OCI-LY7 (cell line): ENCODE measurements around the gene AGAP2. TPM values are rescaled to one million over a fixed set of nuclear protein-coding genes. Genes with fewer than 3 reads are reported as not detected.

Experiments used
- BruUV-seq: library from RNA; stranded (reverse); fragments of 400-500 nt; replicated peaks from 2 replicates; lab custom pipeline; 2021; lab: Mats Ljungman, UMichigan
- CTCF ChIA-PET: fragments of 300-600 bp; sonication (Branson Sonifier 250); formaldehyde crosslinking; loops from one replicate; lab custom pipeline; 2022; ENCODE audit warnings: antibody characterized with exemption; ENCODE audit not compliant: unreplicated experiment; lab: Charles Lee
- POLR2A ChIA-PET: fragments of 300-600 bp; sonication (Branson Sonifier 250); formaldehyde crosslinking; loops from one replicate; lab custom pipeline; 2022; ENCODE audit warnings: antibody characterized with exemption; lab: Charles Lee
- DNase-seq: peaks from one replicate; pipeline ENCODE4 v3.0.0-alpha.2; 2015; ENCODE audit warnings: low spot score
- H2AFZ ChIP-seq: fragments of 200-600 bp; sonication (generic), shearing (Covaris generic); 2 replicates; pipeline ENCODE4 v1.6.1; 2014; ENCODE audit warnings: mild to moderate bottlenecking, antibody characterized with exemption, low read length, moderate library complexity
- H3K27ac ChIP-seq: fragments of 200-600 bp; sonication (generic); 2 replicates; pipeline ENCODE4 v1.5.1; 2014; ENCODE audit warnings: mixed run types, low read depth, mild to moderate bottlenecking, moderate library complexity, low read length, inconsistent platforms; ENCODE audit not compliant: poor library complexity, severe bottlenecking
- H3K36me3 ChIP-seq: fragments of 200-600 bp; sonication (generic); 2 replicates; pipeline ENCODE4 v1.6.1; 2014; ENCODE audit warnings: mild to moderate bottlenecking, antibody characterized with exemption, low read length, moderate library complexity, mixed read lengths; ENCODE audit not compliant: insufficient read depth
- H3K4me1 ChIP-seq: fragments of 200-600 bp; sonication (generic); 2 replicates; pipeline ENCODE4 v1.5.1; 2014; ENCODE audit warnings: mild to moderate bottlenecking, low read length; ENCODE audit not compliant: insufficient read depth, poor library complexity, severe bottlenecking
- H3K4me2 ChIP-seq: fragments of 200-600 bp; sonication (generic); 2 replicates; pipeline ENCODE4 v1.6.1; 2014; ENCODE audit warnings: mild to moderate bottlenecking, low read length
- H3K4me3 ChIP-seq: fragments of 200-600 bp; sonication (generic); 2 replicates; pipeline ENCODE4 v1.5.1; 2014; ENCODE audit warnings: mild to moderate bottlenecking, low read depth, low read length; ENCODE audit not compliant: poor library complexity, severe bottlenecking
- H3K79me2 ChIP-seq: fragments of 200-600 bp; sonication (generic); 2 replicates; pipeline ENCODE4 v1.6.1; 2016; ENCODE audit warnings: low read depth, mild to moderate bottlenecking, low read length, moderate library complexity, mixed read lengths; ENCODE audit not compliant: insufficient read depth
- H3K9me2 ChIP-seq: fragments of 200-600 bp; sonication (generic); 2 replicates; pipeline ENCODE4 v1.6.1; 2016; ENCODE audit warnings: mild to moderate bottlenecking, low read length, mixed read lengths; ENCODE audit not compliant: insufficient read depth
- H3K9me3 ChIP-seq: fragments of 200-600 bp; sonication (generic); 2 replicates; pipeline ENCODE4 v1.6.1; 2014; ENCODE audit warnings: mild to moderate bottlenecking, mixed run types, low read length, mixed read lengths
- H4K20me1 ChIP-seq: fragments of 200-600 bp; sonication (generic); 2 replicates; pipeline ENCODE4 v1.6.1; 2014; ENCODE audit warnings: mild to moderate bottlenecking, antibody characterized with exemption, low read length, moderate library complexity, mixed read lengths; ENCODE audit not compliant: insufficient read depth
- EZH2phosphoT487 ChIP-seq: fragments of 200-600 bp; sonication (generic); IDR thresholded peaks from 2 replicates; pipeline ENCODE4 v1.6.1; 2018; ENCODE audit warnings: low read depth, borderline replicate concordance, mild to moderate bottlenecking, mixed run types, antibody characterized with exemption, low read length, moderate library complexity, mixed read lengths
- intact Hi-C: fragments of 100-400 bp; cut with micrococcal nuclease; formaldehyde crosslinking; loops from one replicate; pipeline ENCODE4 v1.10.0; 2022; ENCODE audit not compliant: unreplicated experiment
- total RNA-seq, 2 experiments: library from RNA; depleted of rRNA in 1 of 2; stranded (reverse); fragments of >200 nt in 1 of 2; shearing (Covaris generic) in 1 of 2; gene quantifications; 2 replicates each; pipeline ENCODE4 v1.2.3, GENCODE V29; 2014 to 2022
- TF ChIP-seq, protein P1 (sequence below): fragments of 200-600 bp; sonication (generic); conservative IDR thresholded peaks from 2 replicates; pipeline ENCODE4 v1.5.1; 2014; ENCODE audit warnings: mild to moderate bottlenecking, antibody characterized with exemption, low read length, moderate library complexity, mixed read lengths

Gene AGAP2
- total RNA-seq, 2 experiments from 2014 or later, result 14.8 to 26.5 TPM

DNA sequence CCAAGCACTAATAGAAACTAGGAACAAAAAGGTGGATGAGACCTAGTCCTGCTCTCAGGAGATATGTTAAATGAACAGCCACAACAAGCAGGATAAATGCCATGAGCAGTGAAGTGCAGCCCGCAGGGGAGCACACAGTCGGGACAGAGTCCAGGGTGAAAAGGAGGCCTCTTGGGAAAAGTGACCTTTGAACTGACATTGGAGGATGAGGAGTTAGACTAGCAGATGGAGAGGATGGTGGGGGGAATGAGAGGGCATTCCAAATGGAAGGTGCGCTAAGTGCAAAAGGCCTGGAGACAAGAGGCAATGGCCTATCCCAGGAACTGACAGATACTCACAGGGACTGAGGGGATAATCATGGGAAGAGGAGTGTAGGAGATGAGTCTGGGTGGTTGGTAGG lies 40.1 kb downstream of the AGAP2 start:
- peaks cover 9% of the 10 kb centered on the region; the same call in 1 of the 2 replicates for H3K79me2 ChIP-seq
- H3K9me3 ChIP-seq, result peaks cover 6% of the 10 kb centered on the region; the same call in 1 of the 2 replicates

DNA sequence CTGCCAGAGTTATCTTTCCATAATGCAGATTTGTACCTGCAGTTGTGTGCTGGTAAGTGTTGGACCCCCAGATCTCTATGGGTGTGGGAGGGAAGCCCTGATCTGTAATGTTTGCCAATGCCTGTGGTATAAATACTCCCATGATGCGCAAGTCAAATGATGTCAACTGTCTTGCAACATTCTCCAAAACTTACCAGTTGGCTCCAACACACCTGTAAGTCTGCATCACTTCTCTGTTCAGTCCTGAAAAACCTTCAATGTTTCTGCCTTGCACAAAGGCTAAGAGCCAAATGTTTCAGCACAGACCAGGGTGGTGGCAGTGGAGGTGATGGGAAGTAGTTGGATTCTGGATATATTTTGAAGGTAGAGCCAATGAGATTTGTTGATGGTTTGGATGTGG lies 41.5 kb downstream of the AGAP2 start:
- H3K9me2 ChIP-seq, result no peaks in the 10 kb centered on the region
- H3K4me3 ChIP-seq, result no peak overlapping the region
- no peak overlapping the region for H2AFZ ChIP-seq
- H3K36me3 ChIP-seq, result peaks cover 38% of the 10 kb centered on the region
- no peak for DNase-seq
- no peak overlapping the region for H3K27ac ChIP-seq
- ChIA-PET POLR2A (no interaction called here), CTCF (no interaction called here)
- TF ChIP-seq, protein P1, sequence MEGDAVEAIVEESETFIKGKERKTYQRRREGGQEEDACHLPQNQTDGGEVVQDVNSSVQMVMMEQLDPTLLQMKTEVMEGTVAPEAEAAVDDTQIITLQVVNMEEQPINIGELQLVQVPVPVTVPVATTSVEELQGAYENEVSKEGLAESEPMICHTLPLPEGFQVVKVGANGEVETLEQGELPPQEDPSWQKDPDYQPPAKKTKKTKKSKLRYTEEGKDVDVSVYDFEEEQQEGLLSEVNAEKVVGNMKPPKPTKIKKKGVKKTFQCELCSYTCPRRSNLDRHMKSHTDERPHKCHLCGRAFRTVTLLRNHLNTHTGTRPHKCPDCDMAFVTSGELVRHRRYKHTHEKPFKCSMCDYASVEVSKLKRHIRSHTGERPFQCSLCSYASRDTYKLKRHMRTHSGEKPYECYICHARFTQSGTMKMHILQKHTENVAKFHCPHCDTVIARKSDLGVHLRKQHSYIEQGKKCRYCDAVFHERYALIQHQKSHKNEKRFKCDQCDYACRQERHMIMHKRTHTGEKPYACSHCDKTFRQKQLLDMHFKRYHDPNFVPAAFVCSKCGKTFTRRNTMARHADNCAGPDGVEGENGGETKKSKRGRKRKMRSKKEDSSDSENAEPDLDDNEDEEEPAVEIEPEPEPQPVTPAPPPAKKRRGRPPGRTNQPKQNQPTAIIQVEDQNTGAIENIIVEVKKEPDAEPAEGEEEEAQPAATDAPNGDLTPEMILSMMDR, result no peak
- TF ChIP-seq EZH2phosphoT487, result no peak
- intact Hi-C loops, result no loop called here
- H3K79me2 ChIP-seq, result peaks cover 9% of the 10 kb centered on the region; the same call in 1 of the 2 replicates
- H3K4me1 ChIP-seq, result peaks cover 22% of the 10 kb centered on the region
- H3K4me2 ChIP-seq, result no peak overlapping the region
- no TSS peak for BruUV-seq
- H3K9me3 ChIP-seq, result no peaks in the 10 kb centered on the region
- H4K20me1 ChIP-seq, result no peaks in the 10 kb centered on the region

More for the DNA sequence above, 40.1 kb downstream of the AGAP2 start:
- no peaks in the 10 kb centered on the region for H4K20me1 ChIP-seq
- no peak overlapping the region for H3K27ac ChIP-seq
- no peak overlapping the region for H2AFZ ChIP-seq
- H3K4me1 ChIP-seq, result peaks cover 19% of the 10 kb centered on the region
- peaks cover 51% of the 10 kb centered on the region for H3K36me3 ChIP-seq
- ChIA-PET CTCF (no interaction called here), POLR2A (interaction anchor here (0.7 to 0.9 kb wide), 2 partner anchors 19 to 1203 kb away, joined by 3 to 5 read pairs; no protein-coding TSS in a partner anchor)
- no TSS peak for BruUV-seq
- no peak overlapping the region for H3K4me3 ChIP-seq
- H3K4me2 ChIP-seq, result no peak overlapping the region
- DNase-seq, result no peak
- no peak for TF ChIP-seq EZH2phosphoT487
- TF ChIP-seq, protein P1, result no peak
- no peaks in the 10 kb centered on the region for H3K9me2 ChIP-seq
- intact Hi-C loops, result no loop called here

DNA sequence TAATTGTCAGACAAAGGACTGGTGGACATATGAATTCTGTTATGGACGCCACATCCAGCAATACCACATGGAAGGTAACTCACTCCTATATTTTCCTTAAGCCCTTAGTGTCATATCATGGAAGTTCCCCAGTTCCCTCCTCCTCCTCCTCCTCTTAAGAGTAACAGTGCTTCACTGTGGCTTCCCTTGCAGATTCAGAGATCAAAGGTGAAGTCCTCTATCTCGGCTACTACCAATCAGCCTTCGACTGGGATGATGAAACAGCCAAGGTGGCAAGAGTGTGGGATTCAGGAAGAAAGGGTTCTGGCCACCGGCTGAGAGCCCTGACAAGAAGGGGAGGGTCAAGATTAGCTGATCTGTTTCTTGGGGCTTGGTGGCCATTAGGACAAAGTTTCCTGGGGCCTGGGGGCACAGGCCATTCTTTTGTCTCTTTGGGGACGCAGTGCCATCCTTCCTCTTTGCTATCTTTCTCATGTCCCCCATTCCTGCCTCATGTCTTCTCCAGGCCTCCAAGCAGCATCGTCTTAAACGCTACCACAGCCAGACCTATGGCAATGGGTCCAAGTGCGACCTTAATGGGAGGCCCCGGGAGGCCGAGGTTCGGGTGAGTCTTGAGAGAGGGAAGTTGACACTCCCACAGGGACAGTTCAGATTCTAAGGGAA lies 42.6 kb downstream of the AGAP2 start:
- no TSS peak for BruUV-seq
- intact Hi-C loops, result loop anchor here (2.0 kb wide), 1 partner anchor 15 kb away; no protein-coding TSS in a partner anchor
- Histone ChIP-seq H3K4me3 (no peak overlapping the region), H3K9me2 (no peaks in the 10 kb centered on the region), H3K27ac (no peak overlapping the region), H3K36me3 (peaks cover 32% of the 10 kb centered on the region), H3K9me3 (no peaks in the 10 kb centered on the region; the same call in 1 of the 2 replicates), H3K4me2 (no peak overlapping the region), H4K20me1 (no peaks in the 10 kb centered on the region), H2AFZ (no peak overlapping the region), H3K79me2 (peaks cover 9% of the 10 kb centered on the region; the same call in 1 of the 2 replicates), H3K4me1 (peaks cover 19% of the 10 kb centered on the region)
- CTCF ChIA-PET, result no interaction called here
- DNase-seq, result no peak
- no peak for TF ChIP-seq EZH2phosphoT487
- TF ChIP-seq, protein P1, result no peak
- POLR2A ChIA-PET, result no interaction called here
